Ammon's horn (tissue), 1 donor: ENCODE results near the gene RPAP2.
"Not testable (repeated sequence)": the region's sequence is repeated elsewhere in the genome, so short reads cannot be mapped to it uniquely, and the experiment has no call there.

ENCODE experiments used
- DNase-seq: peaks from one replicate; pipeline ENCODE4 v3.0.0-alpha.2; 2016; ENCODE audit warnings: low spot score

The RPAP2 gene

DNA sequence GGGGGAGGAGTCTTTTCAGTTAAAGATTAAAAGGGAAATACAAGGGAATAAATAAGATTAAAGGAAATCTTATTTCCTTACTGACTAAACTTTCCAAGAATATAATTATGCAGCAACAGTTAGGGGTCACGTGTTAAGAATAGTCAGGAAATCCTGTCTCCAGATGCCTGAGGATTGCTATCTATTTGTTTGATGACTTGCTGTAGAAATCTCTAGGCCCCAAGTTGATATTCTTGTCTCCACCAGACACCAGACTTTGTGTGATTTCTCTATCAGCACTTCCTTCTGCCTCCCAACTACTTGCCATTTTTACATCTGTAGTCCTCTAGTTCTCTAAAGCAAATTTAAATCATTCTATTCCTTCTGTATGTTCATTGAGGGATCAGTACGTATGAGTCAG is 77.5 kb downstream of the RPAP2 start:
- DNase-seq = no peak

DNA sequence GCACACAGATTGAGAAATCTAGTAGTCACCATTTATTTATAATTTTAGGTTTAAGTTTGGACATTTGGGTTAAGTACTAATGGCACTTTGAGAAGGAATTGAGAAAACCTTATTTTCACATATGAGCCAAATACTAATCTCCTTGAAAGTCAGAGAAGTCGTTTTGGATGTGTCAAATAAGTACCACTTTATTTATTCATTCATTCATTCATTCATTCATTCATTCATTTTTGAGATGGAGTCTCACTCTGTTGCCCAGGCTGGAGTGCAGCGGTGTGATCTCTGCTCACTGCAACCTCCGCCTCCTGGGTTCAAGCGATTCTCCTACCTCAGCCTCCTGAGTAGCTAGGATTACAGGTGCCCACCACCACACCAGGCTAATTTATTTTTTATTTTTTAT is 79.1 kb downstream of the RPAP2 start:
- not testable (repeated sequence) for DNase-seq

- DNase-seq = no peak
These were observed 82.0 kb downstream of the RPAP2 start for GRCh38 chr1:92380867-92381266.

DNA sequence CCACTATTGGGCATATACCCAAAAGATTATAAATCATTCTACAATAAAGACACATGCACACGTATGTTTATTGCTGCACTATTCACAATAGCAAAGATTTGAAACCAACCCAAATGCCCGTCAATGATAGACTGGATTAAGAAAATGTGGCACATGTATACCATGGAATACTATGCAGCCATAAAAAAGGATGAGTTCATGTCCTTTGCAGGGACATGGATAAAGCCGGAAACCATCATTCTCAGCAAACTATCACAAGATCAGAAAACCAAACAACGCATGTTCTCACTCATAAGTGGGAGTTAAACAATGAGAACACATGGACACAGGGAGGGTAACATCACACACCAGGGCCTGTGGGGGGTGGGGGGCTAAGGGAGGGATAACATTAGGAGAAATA is 95.1 kb downstream of the RPAP2 start:
- not testable (repeated sequence) for DNase-seq

GRCh38 chr1:92398519-92398918 is 99.7 kb downstream of the RPAP2 start:
- no peak for DNase-seq

DNA sequence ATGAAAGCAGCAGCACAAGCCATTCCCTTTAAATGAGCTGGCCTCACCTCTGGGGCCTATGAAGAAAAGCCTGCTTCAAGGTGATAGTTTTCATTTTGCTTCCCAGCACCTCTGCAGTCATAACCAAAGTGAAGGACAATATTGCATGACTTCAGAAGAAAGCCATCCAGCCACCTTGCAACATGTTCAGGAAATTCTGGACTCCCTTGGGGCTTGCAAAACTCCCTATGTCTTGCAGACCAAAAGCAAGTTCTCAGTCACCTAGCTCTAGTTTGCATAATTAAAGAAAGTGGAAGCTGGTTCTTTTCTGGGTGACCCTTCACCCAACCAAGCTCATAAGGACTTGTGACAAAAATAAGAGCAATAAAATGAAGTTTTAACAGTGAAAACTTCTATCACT is 100.2 kb downstream of the RPAP2 start:
- no peak for DNase-seq

- DNase-seq = no peak
These were observed 105.8 kb downstream of the RPAP2 start for GRCh38 chr1:92404661-92405060.

DNA sequence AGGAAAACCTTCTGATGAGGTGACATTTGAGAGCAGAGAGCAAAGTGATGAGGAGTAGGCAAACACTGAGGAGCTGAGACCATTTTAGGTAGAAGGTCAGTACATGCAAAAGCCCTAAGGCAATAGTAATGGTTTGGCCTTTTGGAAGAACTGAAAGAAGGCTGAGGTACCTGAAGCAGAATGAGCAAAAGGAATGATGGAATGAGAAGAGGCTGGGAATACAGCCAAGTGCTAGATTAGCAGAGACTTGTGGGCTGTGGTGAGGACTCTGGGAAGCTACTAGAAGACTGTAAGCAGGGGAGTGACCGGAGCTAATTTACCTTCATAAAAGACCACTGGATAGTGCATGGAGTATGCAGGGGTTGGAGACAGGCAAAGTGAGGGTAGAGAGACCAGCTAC is 110.0 kb downstream of the RPAP2 start:
- DNase-seq = no peak

- DNase-seq = no peak
These were observed 111.2 kb downstream of the RPAP2 start for GRCh38 chr1:92409946-92410549.

DNA sequence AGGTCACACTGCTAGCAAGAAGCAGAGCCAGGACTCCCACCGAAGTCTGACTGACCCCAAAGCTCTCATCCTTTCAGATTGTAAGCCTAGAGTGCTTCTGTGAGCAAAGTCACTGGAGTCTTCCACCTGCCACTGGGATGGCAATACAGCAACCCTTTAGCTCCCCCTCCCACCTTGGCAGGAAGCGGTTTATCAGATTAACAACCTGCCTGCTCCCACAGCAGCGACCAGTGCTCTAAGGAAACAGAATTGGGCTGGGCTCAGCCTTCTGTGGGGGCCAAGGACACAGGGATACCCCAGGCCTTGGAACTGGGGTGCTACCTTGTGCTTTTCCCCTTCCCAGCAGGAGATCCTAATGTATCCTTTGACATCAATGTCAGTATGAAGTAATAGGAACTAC is 111.8 kb downstream of the RPAP2 start:
- no peak for DNase-seq

DNA sequence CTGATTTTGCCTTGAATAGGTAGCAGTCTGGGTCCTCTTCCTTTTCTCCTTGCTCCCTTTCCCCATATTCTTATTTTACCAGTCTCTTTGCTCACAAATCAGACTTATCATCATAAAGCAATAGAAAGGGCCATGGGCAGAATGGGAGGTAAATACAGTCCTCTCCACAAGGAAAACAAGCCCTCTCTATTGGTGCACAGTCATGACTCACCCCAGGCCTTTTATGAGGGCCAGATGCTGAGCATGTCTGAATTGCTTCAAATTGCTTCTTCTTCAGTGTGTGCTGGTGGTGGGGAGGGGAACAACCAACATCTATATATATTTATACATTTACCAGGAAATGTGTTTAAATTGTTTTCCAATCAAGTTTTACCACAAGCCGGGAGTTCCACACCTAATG is 112.7 kb downstream of the RPAP2 start:
- DNase-seq = no peak

GRCh38 chr1:92419642-92420041 is 120.8 kb downstream of the RPAP2 start:
- DNase-seq = no peak

DNA sequence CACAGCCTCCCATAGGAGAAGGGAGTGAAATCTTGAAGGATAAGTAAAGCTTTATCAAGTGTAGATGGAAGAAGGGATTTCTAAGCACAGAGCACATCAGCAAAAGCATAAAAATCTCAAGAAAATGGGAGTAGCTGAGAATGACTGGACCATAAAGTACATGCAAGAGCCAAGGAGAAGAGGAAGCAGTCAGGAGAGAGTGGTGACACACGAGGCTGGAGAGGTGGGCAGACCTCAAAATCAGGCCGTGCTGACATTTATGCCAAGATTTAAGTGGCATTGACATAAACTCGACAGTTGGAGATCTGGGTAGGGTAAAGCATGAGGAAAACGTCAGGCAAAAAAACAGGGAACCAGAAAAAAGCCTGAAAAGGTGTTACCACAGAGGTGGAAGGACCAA is 125.5 kb downstream of the RPAP2 start:
- no peak for DNase-seq

DNA sequence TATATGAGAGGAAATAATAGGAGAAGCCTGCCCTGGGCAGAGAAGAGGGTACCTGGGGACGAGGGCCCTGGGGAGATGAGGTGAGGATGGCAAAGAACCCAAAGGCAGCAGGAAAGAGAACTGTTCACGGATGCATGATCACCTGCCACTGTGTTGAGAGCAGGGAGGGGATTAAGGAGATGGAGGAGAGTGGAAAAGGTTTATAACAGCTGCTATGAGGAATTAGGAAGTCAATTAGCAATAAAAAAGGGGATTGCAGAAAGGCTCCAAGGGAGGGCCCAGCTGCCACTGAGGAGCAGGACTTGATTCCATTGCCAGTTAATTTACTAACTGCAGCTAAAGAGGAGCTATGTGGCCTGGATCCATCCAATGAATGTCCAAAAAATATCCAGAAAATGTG is 126.8 kb downstream of the RPAP2 start:
- no peak for DNase-seq

DNA sequence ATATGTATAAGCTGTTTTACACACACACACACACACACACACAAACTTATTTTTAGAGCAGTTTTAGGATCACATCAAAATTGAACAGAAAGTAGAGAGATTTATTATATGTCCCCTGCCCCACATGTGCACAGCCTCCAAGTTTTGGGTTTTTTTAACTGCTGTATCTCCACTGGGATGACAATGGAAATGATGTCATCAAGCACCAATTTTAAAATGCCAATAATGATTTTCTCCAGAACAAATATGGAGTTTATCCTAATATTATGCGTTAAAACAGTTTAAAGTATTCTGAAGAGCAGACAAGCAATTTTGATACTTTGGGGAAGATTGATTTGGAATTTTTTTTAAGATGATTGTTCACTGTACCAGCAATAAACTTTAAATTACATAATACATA is 131.2 kb downstream of the RPAP2 start:
- no peak for DNase-seq

DNA sequence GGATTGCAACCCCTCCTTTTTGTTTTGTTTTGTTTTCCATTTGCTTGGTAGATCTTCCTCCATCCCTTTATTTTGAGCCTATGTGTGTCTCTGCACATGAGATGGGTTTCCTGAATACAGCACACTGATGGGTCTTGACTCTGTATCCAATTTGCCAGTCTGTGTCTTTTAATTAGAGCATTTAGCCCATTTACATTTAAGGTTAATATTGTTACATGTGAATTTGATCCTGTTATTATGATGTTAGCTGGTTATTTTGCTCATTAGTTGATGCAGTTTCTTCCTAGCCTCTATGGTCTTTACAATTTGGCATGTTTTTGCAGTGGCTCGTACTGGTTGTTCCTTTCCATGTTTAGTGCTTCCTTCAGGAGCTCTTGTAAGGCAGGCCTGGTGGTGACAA is 135.7 kb downstream of the RPAP2 start:
- DNase-seq = not testable (repeated sequence)

DNA sequence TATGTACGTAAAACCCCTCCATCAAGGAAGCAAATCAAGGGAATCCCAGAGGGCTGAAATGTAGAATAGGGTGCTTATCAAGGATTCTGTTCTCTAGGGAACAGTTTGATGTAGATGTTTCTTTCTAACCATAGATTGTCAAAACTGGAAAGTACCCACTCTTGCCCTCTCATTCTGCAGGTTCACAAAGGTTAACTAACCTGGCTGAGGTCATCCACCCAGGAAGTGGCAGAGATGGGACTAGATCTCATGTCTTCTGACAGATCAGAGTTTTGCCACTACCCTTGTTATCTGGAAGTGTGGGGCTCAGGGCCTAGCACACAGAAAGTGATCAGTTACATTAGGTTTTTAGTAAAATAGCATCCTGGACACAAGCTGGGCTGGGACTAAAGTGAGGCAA is 140.4 kb downstream of the RPAP2 start:
- DNase-seq = no peak

- DNase-seq = no peak
These were observed 142.4 kb downstream of the RPAP2 start for GRCh38 chr1:92441316-92441696.

GRCh38 chr1:92441697-92442342 is 143.0 kb downstream of the RPAP2 start:
- no peak for DNase-seq

DNA sequence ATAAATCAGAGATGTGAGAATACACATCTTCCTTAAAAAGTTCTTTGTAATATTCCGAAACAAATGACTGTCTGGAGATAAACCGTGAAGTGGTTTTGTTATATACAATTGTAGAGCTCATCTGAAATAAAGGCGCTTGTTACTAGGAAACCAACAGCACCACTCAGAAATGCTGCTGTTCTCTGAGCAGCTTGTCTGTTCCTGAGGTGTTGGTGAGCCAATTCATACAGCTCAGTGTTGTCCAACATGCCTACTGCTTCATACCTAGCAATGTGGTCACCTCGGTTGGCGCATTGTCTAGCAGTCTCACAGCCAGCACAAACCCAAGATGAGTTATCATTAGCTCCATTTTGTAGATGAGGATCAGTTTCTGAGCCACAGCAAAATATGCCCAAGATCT is 143.5 kb downstream of the RPAP2 start:
- peak; percentile 13 for DNase-seq

GRCh38 chr1:92443893-92444292 is 145.0 kb downstream of the RPAP2 start:
- no peak for DNase-seq

DNA sequence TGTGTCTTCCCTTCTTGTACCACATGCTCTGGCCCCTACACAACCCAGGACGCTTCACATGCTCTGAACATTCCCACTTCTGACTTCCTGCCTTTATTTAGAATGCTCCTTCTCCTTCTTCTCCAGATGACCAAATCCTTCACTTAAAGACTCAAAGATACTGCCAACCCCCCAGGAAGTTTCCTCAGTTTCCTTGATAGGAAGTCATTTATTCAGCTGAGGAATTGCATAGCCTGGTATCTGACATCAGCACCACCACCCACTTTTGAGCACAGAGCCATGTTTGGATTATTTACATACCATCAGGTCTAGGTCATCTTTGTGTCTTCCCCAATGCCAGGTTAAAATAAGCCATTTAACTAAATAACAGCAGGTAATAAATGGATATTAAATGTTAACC is 145.5 kb downstream of the RPAP2 start:
- no peak for DNase-seq

DNA sequence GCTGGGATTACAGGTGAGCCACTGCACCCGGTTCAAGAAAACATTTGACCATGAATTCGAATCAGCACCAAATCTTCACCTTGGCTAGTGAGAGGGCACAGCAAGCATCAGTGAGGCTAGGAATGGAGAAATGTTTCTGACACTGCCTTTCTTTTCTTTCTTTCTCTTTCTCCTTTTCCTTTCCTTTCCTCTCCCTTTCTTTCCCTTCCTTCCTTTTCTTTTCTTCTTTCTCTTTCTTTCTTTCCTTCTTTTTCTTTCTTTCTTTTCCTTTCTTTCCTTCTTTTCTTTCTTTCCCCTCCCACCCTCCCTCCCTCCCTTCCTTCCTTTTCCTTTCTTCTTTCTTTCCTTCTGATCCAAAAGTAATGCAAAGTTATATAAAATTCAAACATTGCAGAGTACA is 147.0 kb downstream of the RPAP2 start:
- no peak for DNase-seq

- no peak for DNase-seq
These were observed 147.7 kb downstream of the RPAP2 start for GRCh38 chr1:92446546-92446945.
